IMR-90 (cell line): ENCODE measurements around the gene STARD13. TPM values are rescaled to one million over a fixed set of nuclear protein-coding genes. Genes with fewer than 3 reads are reported as not detected.

Experiments used
- ATAC-seq: fragments of 200-7000 bp; cut with Tn5 transposase; 2 replicates; pipeline ENCODE4 v1.9.1; 2020; ENCODE audit warnings: low read depth, mild to moderate bottlenecking, moderate library complexity
- BruUV-seq: library from RNA; stranded (reverse); fragments of 400-500 nt; replicated peaks from 2 replicates; lab custom pipeline; 2021; lab: Mats Ljungman, UMichigan
- CTCF ChIA-PET: fragments of 300-600 bp; formaldehyde crosslinking; extraction: SDS; loops from one replicate; lab custom pipeline; 2021; ENCODE audit warnings: antibody characterized with exemption; lab: Yijun Ruan, JAX
- POLR2A ChIA-PET: fragments of 300-600 bp; sonication (Branson Sonifier 250); formaldehyde crosslinking; loops from one replicate; lab custom pipeline; 2022; ENCODE audit warnings: antibody characterized with exemption; ENCODE audit not compliant: unreplicated experiment; lab: Charles Lee
- DNase-seq: peaks from one replicate; pipeline ENCODE4 v3.0.0; 2013
- H2AFZ ChIP-seq: replicated peaks from 2 replicates; pipeline ENCODE3; 2013; ENCODE audit warnings: low read length, mild to moderate bottlenecking; ENCODE audit not compliant: poor library complexity
- H2AK5ac ChIP-seq: 2 replicates; pipeline ENCODE4 v1.6.1; 2013; ENCODE audit warnings: low read depth, low read length, inconsistent platforms
- H2AK9ac ChIP-seq: replicated peaks from 2 replicates; pipeline ENCODE3; 2013; ENCODE audit warnings: mild to moderate bottlenecking, low read depth, low read length, moderate library complexity; ENCODE audit not compliant: poor library complexity
- H2BK120ac ChIP-seq: 2 replicates; pipeline ENCODE4 v1.6.1; 2013; ENCODE audit warnings: low read depth, low read length, inconsistent platforms
- H2BK15ac ChIP-seq: 3 replicates; pipeline ENCODE4 v1.6.1; 2013; ENCODE audit warnings: low read depth, low read length, inconsistent platforms
- H2BK20ac ChIP-seq: 2 replicates; pipeline ENCODE4 v1.6.1; 2013; ENCODE audit warnings: low read depth, mild to moderate bottlenecking, inconsistent platforms, low read length, moderate library complexity
- H2BK5ac ChIP-seq: 2 replicates; pipeline ENCODE4 v1.6.1; 2013; ENCODE audit warnings: mild to moderate bottlenecking, low read depth, low read length, inconsistent platforms; ENCODE audit not compliant: poor library complexity, severe bottlenecking
- H3K14ac ChIP-seq: replicated peaks from 2 replicates; pipeline ENCODE4 v1.6.1; 2013; ENCODE audit warnings: low read depth, low read length, inconsistent platforms
- H3K18ac ChIP-seq: 2 replicates; pipeline ENCODE4 v1.6.1; 2013; ENCODE audit warnings: low read depth, low read length, control low read depth
- H3K23ac ChIP-seq: 2 replicates; pipeline ENCODE4 v1.6.1; 2013; ENCODE audit warnings: low read depth, low read length, inconsistent platforms
- H3K27ac ChIP-seq: 2 replicates; pipeline ENCODE4 v1.5.1; 2013; ENCODE audit warnings: mild to moderate bottlenecking, control low read depth, low read length; ENCODE audit not compliant: insufficient read depth
- H3K27me3 ChIP-seq: 2 replicates; pipeline ENCODE4 v1.6.1; 2013; ENCODE audit warnings: low read length; ENCODE audit not compliant: control insufficient read depth, insufficient read depth
- H3K36me3 ChIP-seq: 2 replicates; pipeline ENCODE4 v1.6.1; 2013; ENCODE audit warnings: low read length, mixed read lengths; ENCODE audit not compliant: control insufficient read depth, insufficient read depth
- H3K4ac ChIP-seq: 2 replicates; pipeline ENCODE4 v1.6.1; 2013; ENCODE audit warnings: low read depth, low read length, inconsistent platforms
- H3K4me1 ChIP-seq: 2 replicates; pipeline ENCODE4 v1.6.1; 2013; ENCODE audit warnings: low read length, mixed read lengths; ENCODE audit not compliant: control insufficient read depth, insufficient read depth
- H3K4me2 ChIP-seq: 2 replicates; pipeline ENCODE4 v1.6.1; 2013; ENCODE audit warnings: low read depth, mild to moderate bottlenecking, control low read depth, low read length, moderate library complexity
- H3K4me3 ChIP-seq: 2 replicates; pipeline ENCODE4 v1.5.1; 2013; ENCODE audit warnings: low read depth, mild to moderate bottlenecking, control low read depth, low read length, moderate library complexity; ENCODE audit not compliant: insufficient read depth
- H3K56ac ChIP-seq: 2 replicates; pipeline ENCODE4 v1.6.1; 2013; ENCODE audit warnings: low read length, inconsistent platforms; ENCODE audit not compliant: insufficient read depth; ENCODE audit errors: extremely low read depth
- H3K79me1 ChIP-seq, 2 experiments: 2 replicates each; pipeline ENCODE4 v1.6.1; 2013; ENCODE audit warnings: low read length in 2 of 2, inconsistent platforms in 1 of 2, low read depth in 1 of 2
- H3K9ac ChIP-seq: 2 replicates; pipeline ENCODE4 v1.6.1; 2013; ENCODE audit warnings: low read depth, low read length, control low read depth
- H3K9me1 ChIP-seq: 2 replicates; pipeline ENCODE4 v1.6.1; 2013; ENCODE audit warnings: low read length, inconsistent platforms; ENCODE audit not compliant: insufficient read depth
- H3K9me3 ChIP-seq: 2 replicates; pipeline ENCODE4 v1.6.1; 2013; ENCODE audit warnings: low read length; ENCODE audit not compliant: control insufficient read depth, insufficient read depth
- H4K20me1 ChIP-seq: 2 replicates; pipeline ENCODE4 v1.6.1; 2013; ENCODE audit warnings: low read length, inconsistent platforms; ENCODE audit not compliant: insufficient read depth
- H4K5ac ChIP-seq: 2 replicates; pipeline ENCODE4 v1.6.1; 2013; ENCODE audit warnings: mild to moderate bottlenecking, low read depth, low read length, control low read depth
- H4K8ac ChIP-seq, 2 experiments: 2 replicates each; pipeline ENCODE4 v1.6.1; 2013; ENCODE audit warnings: low read depth in 2 of 2, low read length in 2 of 2, control low read depth in 1 of 2, inconsistent platforms in 1 of 2
- H4K91ac ChIP-seq: 2 replicates; pipeline ENCODE4 v1.6.1; 2013; ENCODE audit warnings: low read depth, low read length, inconsistent platforms; ENCODE audit not compliant: insufficient read depth
- BHLHE40 ChIP-seq: fragments of 150-350 bp; IDR thresholded peaks from 2 replicates; pipeline ENCODE4 v1.6.1; 2016; ENCODE audit warnings: mild to moderate bottlenecking, low read depth, low read length
- CHD1 ChIP-seq: IDR thresholded peaks from 2 replicates; pipeline ENCODE4 v1.6.1; 2012; ENCODE audit warnings: low read depth, low read length, improper control_type of control experiment
- MXI1 ChIP-seq: IDR thresholded peaks from 2 replicates; pipeline ENCODE4 v1.6.1; 2012; ENCODE audit warnings: low read depth, mild to moderate bottlenecking, low read length, moderate library complexity, borderline replicate concordance
- POLR2A ChIP-seq: IDR thresholded peaks from 2 replicates; pipeline ENCODE4 v1.6.1; 2012; ENCODE audit warnings: mild to moderate bottlenecking, low read depth, low read length
- WGBS, 2 experiments: methylation state at CpG; one replicate each; pipeline versions ENCODE4 v1.1.5 to v1.1.7; 2013; ENCODE audit warnings: missing lambda C conversion rate in 2 of 2; ENCODE audit not compliant: insufficient read length in 1 of 2; ENCODE audit errors: extremely low coverage in 2 of 2; 5-methylcytosine and 5-hydroxymethylcytosine counted together
- dilution Hi-C: fragments of 300-500 bp; cut with HindIII; formaldehyde crosslinking; loops from one replicate; pipeline ENCODE4 v1.14.3; 2018; ENCODE audit warnings: low sequenced_read_pairs; ENCODE audit not compliant: unreplicated experiment
- in situ Hi-C: fragments of 300-500 bp; cut with MboI; formaldehyde crosslinking; loops from 3 replicates; pipeline ENCODE4 v1.14.3; 2019; ENCODE audit warnings: low sequenced_read_pairs, inconsistent platforms, mixed read lengths
- intact Hi-C: fragments of 100-400 bp; cut with micrococcal nuclease; formaldehyde crosslinking; loops from 2 replicates; pipeline ENCODE4 v1.10.0; 2022
- polyA plus RNA-seq, 3 experiments: library from polyadenylated mRNA; depleted of rRNA; stranded (reverse); fragments of >200 nt; gene quantifications; 2 replicates each; pipeline ENCODE4 v1.2.3, GENCODE V29; 2012; ENCODE audit warnings: low replicate concordance in 1 of 3
- total RNA-seq: library from RNA; depleted of rRNA; stranded (reverse); fragments of >200 nt; gene quantifications from 2 replicates; pipeline ENCODE4 v1.2.3, GENCODE V29; 2012
- TF ChIP-seq, protein P1 (sequence below): fragments of 150-350 bp; IDR thresholded peaks from 2 replicates; pipeline ENCODE4 v1.6.1; 2017; ENCODE audit warnings: mild to moderate bottlenecking, antibody characterized with exemption, low read length, low read depth

Gene STARD13
- total and polyA plus RNA-seq, 2 of the 4 experiments (the other 2 are of a cell fraction) = 23.6 to 46.6 TPM

DNA sequence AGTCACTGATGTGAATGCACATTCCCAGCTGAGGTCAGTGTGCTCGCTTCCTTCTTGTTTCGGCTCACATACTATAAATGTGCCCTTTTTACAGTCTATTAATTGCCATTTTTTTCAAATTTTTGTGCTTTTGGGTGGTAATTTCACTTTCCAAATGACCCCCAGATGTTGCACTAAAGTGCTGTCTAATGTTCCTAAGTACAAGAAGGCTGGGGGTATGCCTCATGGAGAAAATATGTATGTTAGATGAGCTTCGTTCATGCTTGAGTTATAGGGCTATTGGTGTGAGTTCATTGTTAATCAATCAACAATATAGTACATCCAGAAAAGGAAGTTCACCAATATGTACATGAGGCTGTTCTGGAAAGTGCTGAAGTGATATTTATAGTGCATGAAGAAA is 184.7 kb downstream of the STARD13 start:
- POLR2A ChIA-PET = no interaction called here
- no peak overlapping the region for H2AFZ ChIP-seq
- 0 out of 2 replicates have a peak, but pooled peaks cover 2% of the 10 kb centered on the region for H3K9me1 ChIP-seq
- H4K8ac ChIP-seq = no peak overlapping the region
- no peaks in the 10 kb centered on the region for H4K20me1 ChIP-seq
- H3K27ac ChIP-seq = no peak overlapping the region
- H2BK20ac ChIP-seq = no peak overlapping the region; the same call in 1 of the 2 replicates
- no peak overlapping the region for H2AK5ac ChIP-seq
- no peaks in the 10 kb centered on the region for H3K27me3 ChIP-seq
- no peaks in the 10 kb centered on the region; the same call in 1 of the 2 replicates for H3K9me3 ChIP-seq
- H3K9ac ChIP-seq = no peak overlapping the region
- no peak for TF ChIP-seq MXI1
- no peak for TF ChIP-seq BHLHE40
- no peak for TF ChIP-seq CHD1
- TF ChIP-seq POLR2A = no peak
- TF ChIP-seq, protein P1, sequence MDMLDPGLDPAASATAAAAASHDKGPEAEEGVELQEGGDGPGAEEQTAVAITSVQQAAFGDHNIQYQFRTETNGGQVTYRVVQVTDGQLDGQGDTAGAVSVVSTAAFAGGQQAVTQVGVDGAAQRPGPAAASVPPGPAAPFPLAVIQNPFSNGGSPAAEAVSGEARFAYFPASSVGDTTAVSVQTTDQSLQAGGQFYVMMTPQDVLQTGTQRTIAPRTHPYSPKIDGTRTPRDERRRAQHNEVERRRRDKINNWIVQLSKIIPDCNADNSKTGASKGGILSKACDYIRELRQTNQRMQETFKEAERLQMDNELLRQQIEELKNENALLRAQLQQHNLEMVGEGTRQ = no peak
- peaks cover 17% of the 10 kb centered on the region for H3K36me3 ChIP-seq
- no peak overlapping the region for H2BK120ac ChIP-seq
- ATAC-seq = no peak
- in situ Hi-C loops = no loop called here
- H4K5ac ChIP-seq = no peak overlapping the region
- H4K91ac ChIP-seq = no peak overlapping the region
- DNase-seq = no peak
- intact Hi-C loops = loop anchor here (2.0 kb wide), 1 partner anchor 16 kb away; no protein-coding TSS in a partner anchor
- dilution Hi-C loops = no loop called here
- no peak overlapping the region for H3K18ac ChIP-seq
- BruUV-seq = no TSS peak
- no peak overlapping the region for H3K14ac ChIP-seq
- H3K4ac ChIP-seq = no peak overlapping the region
- H3K23ac ChIP-seq = no peak overlapping the region
- H3K56ac ChIP-seq = no peak overlapping the region
- WGBS, 2 experiments = no CpG with 5 or more reads among the region's 3 CpGs
- no peak overlapping the region for H3K4me2 ChIP-seq
- CTCF ChIA-PET = no interaction called here
- no peak overlapping the region for H2AK9ac ChIP-seq
- no peak overlapping the region for H2BK15ac ChIP-seq
- H3K4me3 ChIP-seq = no peak overlapping the region
- H2BK5ac ChIP-seq = no peak overlapping the region
- H3K79me1 ChIP-seq = peaks cover 0 to 4% of the 10 kb centered on the region in 2 experiments; a peak in 1 of 4 replicates
- no peaks in the 10 kb centered on the region; the same call in 1 of the 2 replicates for H3K4me1 ChIP-seq
